Myocyte (in vitro differentiated cells): Measurements from ENCODE around the gene FRAT2. TPM values are rescaled to one million over a fixed set of nuclear protein-coding genes. Genes with fewer than 3 reads are reported as not detected.
A peak's percentile ranks its signal among the peaks of the same experiment; 100 is the strongest.

Experiments used
- DNase-seq: peaks from one replicate; pipeline ENCODE4 v3.0.0-alpha.2; 2012; ENCODE audit warnings: low read depth
- total RNA-seq: library from RNA; depleted of rRNA; stranded (reverse); fragments of >200 nt; gene quantifications from 2 replicates; pipeline ENCODE4 v1.2.3, GENCODE V29; 2014

The FRAT2 gene
- total RNA-seq, 1 donor from 2014 or later = 6.5 TPM

- DNase-seq = no peak
Observed at GRCh38 chr10:97327348-97328294, 6.9 kb downstream of the FRAT2 start.

DNA sequence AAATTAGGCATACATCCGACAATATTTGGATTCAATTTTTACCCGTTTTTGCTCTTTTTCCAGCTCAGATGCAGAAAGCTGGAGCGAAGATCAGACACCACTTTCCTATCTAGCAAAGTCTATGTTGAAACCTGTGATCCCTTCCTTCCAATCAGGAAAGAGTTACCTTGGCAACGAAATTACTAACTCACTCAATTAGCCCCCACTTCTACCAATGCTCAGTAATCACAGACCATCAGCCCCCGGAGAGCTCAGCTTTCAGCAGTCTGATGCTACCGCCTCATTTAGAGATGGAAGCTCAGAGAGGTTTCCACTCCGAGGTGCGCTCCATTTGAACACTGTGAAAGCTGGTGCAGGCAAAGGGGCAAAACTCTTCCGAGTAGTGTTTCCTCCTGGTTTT is 8.8 kb downstream of the FRAT2 start:
- no peak for DNase-seq

- DNase-seq = no peak
Observed at GRCh38 chr10:97323501-97323900, 11.0 kb downstream of the FRAT2 start.

GRCh38 chr10:97321804-97322190 is 12.7 kb downstream of the FRAT2 start:
- DNase-seq = no peak

DNA sequence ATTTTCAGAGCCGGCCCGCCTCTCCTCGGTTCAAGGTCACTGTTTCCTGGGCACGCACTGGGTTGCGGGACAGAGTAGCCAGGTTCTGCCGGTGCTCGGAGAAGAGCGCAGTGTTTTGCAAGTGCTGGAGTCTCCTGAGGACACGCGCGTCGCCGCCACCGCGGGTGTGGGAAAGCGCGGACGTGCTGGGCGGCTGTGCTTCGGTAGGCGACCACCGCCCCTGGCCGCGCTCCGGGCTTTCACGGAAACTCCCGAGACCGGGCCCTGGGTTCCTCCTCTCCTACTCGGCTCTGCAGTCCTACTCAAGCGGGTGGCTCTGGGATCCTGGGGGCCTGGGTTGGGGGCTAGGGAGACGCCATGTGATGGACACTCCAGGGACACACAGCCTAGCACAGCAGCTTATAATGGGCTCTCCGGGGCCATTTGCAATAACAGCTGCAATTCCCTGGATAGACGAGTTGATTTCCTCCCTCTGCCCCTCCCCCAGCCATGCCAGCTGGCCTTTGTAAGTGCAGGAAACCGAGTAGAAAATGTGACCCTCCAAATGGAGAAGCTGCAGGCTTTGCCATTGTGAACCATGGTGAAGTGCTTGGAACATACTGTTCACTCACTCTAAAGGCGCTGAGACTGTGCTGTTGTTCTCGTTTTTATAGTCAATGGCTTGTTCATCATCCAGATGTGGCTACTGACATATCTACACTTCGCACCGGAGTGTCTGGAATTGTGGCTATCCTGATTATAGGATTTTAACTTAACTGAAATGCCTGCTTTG is 13.3 kb downstream of the FRAT2 start:
- DNase-seq = peak; percentile 40

GRCh38 chr10:97320480-97321031 is 14.0 kb downstream of the FRAT2 start:
- DNase-seq = no peak

- DNase-seq = peak; percentile 51
Observed at GRCh38 chr10:97319671-97320479, 14.7 kb downstream of the FRAT2 start.

DNA sequence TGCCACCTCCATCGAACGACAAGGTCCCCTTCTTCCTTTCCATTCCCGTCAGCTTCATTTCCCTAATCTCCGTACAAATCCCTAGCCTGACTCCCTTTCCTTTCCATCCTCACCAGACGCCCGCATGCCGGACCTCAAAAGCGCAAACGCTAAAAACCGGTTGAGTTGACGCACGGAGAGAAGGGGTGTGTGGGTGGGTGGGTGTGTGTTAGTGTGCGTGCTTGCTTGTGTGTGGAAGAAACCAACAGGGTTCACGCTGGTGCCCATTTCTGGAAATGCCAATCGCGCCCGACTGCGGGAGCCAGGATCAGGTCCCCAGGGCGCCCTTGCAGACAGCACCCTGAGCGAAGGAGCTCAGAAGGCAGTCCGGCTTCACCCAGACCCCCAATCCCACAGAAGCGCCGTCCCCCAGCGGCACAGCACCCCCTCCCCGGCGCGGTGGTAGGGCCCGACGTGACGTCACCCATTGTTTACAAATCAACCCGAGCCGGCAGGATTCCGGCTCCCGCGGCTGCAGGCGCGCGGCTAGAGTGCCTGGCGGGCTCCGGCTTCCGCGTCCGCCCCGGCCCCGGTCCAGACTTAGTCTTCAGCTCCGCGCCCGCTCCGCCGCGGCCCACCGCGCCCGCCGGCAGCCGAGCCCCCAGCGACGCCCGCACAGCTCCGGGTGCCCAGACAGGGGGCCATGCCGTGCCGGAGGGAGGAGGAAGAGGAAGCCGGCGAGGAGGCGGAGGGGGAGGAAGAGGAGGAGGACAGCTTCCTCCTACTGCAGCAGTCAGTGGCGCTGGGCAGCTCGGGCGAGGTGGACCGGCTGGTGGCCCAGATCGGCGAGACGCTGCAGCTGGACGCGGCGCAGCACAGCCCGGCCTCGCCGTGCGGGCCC is 15.5 kb downstream of the FRAT2 start, which contains the start of gene FRAT1:
Gene FRAT1 (plus strand): TSS at position 500 of the 880 bp plus-strand sequence. CDS start 183 bp downstream, at position 683.
- peak; percentile 90 for DNase-seq

- DNase-seq = no peak
Observed at GRCh38 chr10:97314671-97315070, 19.9 kb downstream of the FRAT2 start.

GRCh38 chr10:97312897-97313296 is 21.6 kb downstream of the FRAT2 start:
- DNase-seq = no peak

GRCh38 chr10:97311111-97311626 is 23.4 kb downstream of the FRAT2 start:
- no peak for DNase-seq

DNA sequence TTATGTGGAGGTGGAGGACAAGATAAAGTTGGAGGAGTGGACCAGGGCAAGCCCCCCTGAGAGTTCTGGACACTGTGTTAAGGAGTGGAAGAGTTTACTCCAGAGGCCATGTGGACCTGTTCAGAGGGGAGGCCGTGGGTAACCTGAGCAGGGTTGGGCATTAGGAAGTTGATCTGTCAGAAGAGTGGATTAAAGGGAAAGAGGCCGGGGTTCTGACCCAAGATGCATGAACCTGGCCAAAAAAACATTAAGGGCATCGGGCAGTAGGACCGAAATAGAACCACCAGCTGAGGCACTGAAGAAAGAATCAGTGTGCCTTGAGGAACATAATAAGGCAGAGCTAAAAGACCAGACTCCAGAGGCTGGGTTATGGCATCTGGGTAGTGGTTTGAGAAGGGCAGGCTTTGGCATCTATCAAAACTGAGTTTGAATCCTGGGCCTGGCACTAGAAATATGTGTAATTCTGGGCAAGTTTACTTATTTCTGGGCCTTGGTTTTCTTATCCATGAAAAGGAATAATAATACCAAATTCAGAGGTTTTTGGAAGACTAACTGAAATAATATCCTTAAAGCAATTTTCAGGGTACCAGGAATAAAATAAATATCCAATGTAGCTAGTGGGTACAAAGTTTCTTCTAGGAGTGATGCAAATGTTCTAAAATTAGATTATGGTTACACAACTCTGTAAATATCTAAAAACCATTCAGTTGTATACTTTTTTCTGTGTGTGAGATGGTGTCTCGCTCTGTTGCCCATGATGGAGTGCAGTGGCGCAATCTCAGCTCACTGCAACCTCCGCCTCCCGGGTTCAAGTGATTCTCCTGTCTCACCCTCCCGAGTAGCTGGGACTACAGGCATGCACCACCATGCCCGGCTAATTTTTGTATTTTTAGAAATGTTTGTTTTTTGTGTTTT is 26.4 kb downstream of the FRAT2 start:
- DNase-seq = peak; percentile 12

- no peak for DNase-seq
Observed at GRCh38 chr10:97307441-97307840, 27.1 kb downstream of the FRAT2 start.

- DNase-seq = no peak
Observed at GRCh38 chr10:97302088-97302791, 32.3 kb downstream of the FRAT2 start.

GRCh38 chr10:97300980-97301379 is 33.5 kb downstream of the FRAT2 start:
- no peak for DNase-seq

DNA sequence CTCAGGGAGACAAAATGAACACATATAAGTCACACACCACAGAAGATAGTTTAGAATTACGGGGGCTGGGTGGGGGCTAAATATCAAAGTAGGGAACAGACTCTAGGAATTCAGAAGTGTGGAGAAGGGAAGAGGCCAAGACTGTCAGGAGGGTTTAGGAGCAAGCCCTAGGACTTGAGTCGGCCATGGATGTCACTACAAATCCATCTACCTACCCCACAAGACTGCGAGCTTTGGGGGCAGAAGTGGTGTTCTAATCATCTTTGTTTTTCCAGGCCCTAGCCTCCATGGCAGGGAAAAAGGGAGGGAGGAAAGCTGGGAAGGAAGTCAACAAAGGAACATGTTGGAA is 36.3 kb downstream of the FRAT2 start:
- DNase-seq = no peak

DNA sequence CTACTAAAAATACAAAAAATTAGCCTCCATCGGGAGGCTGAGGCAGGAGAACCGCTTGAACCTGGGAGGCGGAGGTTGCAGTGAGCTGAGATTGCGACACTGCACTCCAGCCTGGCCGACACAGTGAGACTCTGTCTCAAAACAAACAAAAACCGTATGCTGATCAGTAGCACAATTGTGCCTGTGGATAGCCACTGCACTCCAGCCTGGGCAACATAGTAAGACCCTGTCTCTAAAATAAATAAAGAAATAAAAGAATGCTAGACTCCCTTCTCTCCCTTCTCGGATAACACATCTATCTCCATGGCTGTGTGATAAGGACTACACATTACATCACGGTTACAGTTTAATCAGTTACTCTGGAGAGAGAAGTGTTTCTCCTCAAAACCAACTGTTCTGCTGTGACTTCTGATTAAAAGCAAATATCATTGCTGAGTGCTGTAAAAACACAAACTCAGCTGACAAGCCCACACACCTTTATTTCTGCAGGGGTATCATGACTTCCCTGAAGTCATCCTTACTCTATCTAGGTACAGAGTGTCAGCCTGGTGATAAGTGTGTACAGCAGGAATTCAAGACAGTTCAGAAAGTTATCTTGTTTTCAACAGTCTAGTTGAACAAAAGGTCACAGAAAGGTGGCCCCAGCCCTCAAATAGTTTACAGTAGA is 36.8 kb downstream of the FRAT2 start:
- no peak for DNase-seq

DNA sequence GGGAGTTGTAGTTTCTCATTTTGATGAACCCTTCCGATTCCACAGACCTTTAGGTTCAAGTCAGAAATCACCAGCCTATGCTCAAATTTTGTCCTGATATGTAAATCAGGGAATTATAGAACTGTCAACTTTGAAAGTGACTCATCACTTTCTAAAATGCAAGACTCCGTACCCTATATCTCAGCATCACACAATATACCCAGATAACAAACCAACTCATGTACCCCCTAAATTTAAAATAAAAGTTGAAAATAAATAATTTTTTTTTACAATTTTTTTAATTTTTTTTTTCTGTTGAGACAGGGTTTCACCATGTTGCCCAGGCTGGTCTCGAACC is 41.7 kb downstream of the FRAT2 start:
- DNase-seq = no peak
